Measurements from ENCODE around the gene LRSAM1.

Gene LRSAM1

GRCh38 chr9:127467621-127468020, 16.3 kb downstream of the LRSAM1 start:
- no peaks in the 10 kb centered on the region for H3K4me1 ChIP-seq (ENCODE audit: control insufficient read depth, insufficient read depth, low read length)
- no peak overlapping the region for H3K4me3 ChIP-seq (ENCODE audit: low read length)
- H3K9ac ChIP-seq (ENCODE audit: low read depth, low read length), result no peak overlapping the region
- peaks cover 19% of the 10 kb centered on the region for H3K36me3 ChIP-seq (ENCODE audit: insufficient read depth, low read length)
- no peaks in the 10 kb centered on the region for H3K27me3 ChIP-seq (ENCODE audit: control insufficient read depth, insufficient read depth, low read length)
- no peaks in the 10 kb centered on the region for H3K9me3 ChIP-seq (replicated peaks; ENCODE audit: low read length)
- no peak overlapping the region for H3K4me2 ChIP-seq (ENCODE audit: low read length)

GRCh38 chr9:127470662-127471061, 19.4 kb downstream of the LRSAM1 start:
- Histone ChIP-seq H3K4me3 (ENCODE audit: low read length) (no peak overlapping the region), H3K9ac (ENCODE audit: low read depth, low read length) (no peak overlapping the region), H3K9me3 (replicated peaks; ENCODE audit: low read length) (no peaks in the 10 kb centered on the region), H3K4me2 (ENCODE audit: low read length) (no peak overlapping the region), H3K4me1 (ENCODE audit: control insufficient read depth, insufficient read depth, low read length) (no peaks in the 10 kb centered on the region), H3K27me3 (ENCODE audit: control insufficient read depth, insufficient read depth, low read length) (no peaks in the 10 kb centered on the region), H3K36me3 (ENCODE audit: insufficient read depth, low read length) (peaks cover 11% of the 10 kb centered on the region)

DNA sequence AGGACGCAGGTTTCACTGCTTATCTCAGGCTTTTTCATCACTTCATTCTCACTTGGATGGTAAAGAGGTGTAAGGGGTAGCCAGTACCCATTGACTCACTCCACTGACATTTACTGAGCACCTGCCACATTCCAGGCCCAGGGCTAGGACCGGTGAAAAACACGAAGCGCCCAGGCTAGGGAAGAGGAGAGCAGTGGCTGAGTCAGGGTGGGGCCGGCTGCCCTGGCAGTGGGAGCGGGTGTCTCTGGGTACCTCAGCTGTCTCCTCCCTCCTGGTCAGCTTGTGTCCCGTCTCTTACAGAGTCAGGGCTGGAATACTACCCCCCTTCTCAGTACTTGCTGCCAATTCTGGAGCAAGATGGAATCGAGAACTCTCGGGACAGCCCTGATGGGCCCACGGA, 22.2 kb downstream of the LRSAM1 start:
- H3K4me3 ChIP-seq (ENCODE audit: low read length), result no peak overlapping the region
- peaks cover 10% of the 10 kb centered on the region for H3K36me3 ChIP-seq (ENCODE audit: insufficient read depth, low read length)
- H3K9me3 ChIP-seq (replicated peaks; ENCODE audit: low read length), result no peaks in the 10 kb centered on the region
- H3K27me3 ChIP-seq (ENCODE audit: control insufficient read depth, insufficient read depth, low read length), result no peaks in the 10 kb centered on the region
- H3K9ac ChIP-seq (ENCODE audit: low read depth, low read length), result no peak overlapping the region
- no peaks in the 10 kb centered on the region for H3K4me1 ChIP-seq (ENCODE audit: control insufficient read depth, insufficient read depth, low read length)
- H3K4me2 ChIP-seq (ENCODE audit: low read length), result no peak overlapping the region

GRCh38 chr9:127473932-127474331, 22.6 kb downstream of the LRSAM1 start:
- H3K4me2 ChIP-seq (ENCODE audit: low read length), result no peak overlapping the region
- no peaks in the 10 kb centered on the region for H3K4me1 ChIP-seq (ENCODE audit: control insufficient read depth, insufficient read depth, low read length)
- no peaks in the 10 kb centered on the region for H3K27me3 ChIP-seq (ENCODE audit: control insufficient read depth, insufficient read depth, low read length)
- H3K36me3 ChIP-seq (ENCODE audit: insufficient read depth, low read length), result peaks cover 10% of the 10 kb centered on the region
- H3K4me3 ChIP-seq (ENCODE audit: low read length), result no peak overlapping the region
- no peaks in the 10 kb centered on the region for H3K9me3 ChIP-seq (replicated peaks; ENCODE audit: low read length)
- no peak overlapping the region for H3K9ac ChIP-seq (ENCODE audit: low read depth, low read length)

DNA sequence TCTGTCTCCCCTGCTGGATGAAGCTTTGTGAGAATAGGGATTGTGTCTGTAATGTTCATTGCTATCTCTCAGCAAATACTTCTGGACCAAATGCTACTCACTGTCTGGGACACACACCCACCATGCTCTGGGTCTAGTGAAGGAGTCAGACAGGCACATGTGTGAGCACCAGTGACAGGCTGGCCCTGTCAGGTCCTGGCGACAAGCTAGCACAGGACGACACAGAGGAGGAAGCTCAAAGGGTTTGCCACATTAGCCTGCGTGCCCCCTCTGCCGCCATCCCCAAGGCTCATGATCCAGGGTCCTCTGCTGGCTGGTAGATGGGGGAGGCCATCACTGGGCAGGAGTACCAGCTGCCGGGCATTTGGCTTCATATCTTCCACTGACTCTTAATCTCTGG, 23.3 kb downstream of the LRSAM1 start:
- Histone ChIP-seq H3K4me3 (ENCODE audit: low read length) (no peak overlapping the region), H3K9me3 (replicated peaks; ENCODE audit: low read length) (no peaks in the 10 kb centered on the region), H3K27me3 (ENCODE audit: control insufficient read depth, insufficient read depth, low read length) (no peaks in the 10 kb centered on the region), H3K9ac (ENCODE audit: low read depth, low read length) (no peak overlapping the region), H3K4me1 (ENCODE audit: control insufficient read depth, insufficient read depth, low read length) (no peaks in the 10 kb centered on the region), H3K36me3 (ENCODE audit: insufficient read depth, low read length) (peaks cover 15% of the 10 kb centered on the region), H3K4me2 (ENCODE audit: low read length) (no peak overlapping the region)

GRCh38 chr9:127479507-127480081, 28.3 kb downstream of the LRSAM1 start:
- peaks cover 13% of the 10 kb centered on the region for H3K36me3 ChIP-seq (ENCODE audit: insufficient read depth, low read length)
- no peak overlapping the region for H3K4me3 ChIP-seq (ENCODE audit: low read length)
- H3K9me3 ChIP-seq (replicated peaks; ENCODE audit: low read length), result no peaks in the 10 kb centered on the region
- H3K4me1 ChIP-seq (ENCODE audit: control insufficient read depth, insufficient read depth, low read length), result no peaks in the 10 kb centered on the region
- H3K27me3 ChIP-seq (ENCODE audit: control insufficient read depth, insufficient read depth, low read length), result no peaks in the 10 kb centered on the region
- no peak overlapping the region for H3K9ac ChIP-seq (ENCODE audit: low read depth, low read length)
- no peak overlapping the region for H3K4me2 ChIP-seq (ENCODE audit: low read length)

- Histone ChIP-seq H3K9ac (ENCODE audit: low read depth, low read length) (no peak overlapping the region), H3K4me1 (ENCODE audit: control insufficient read depth, insufficient read depth, low read length) (no peaks in the 10 kb centered on the region), H3K4me2 (ENCODE audit: low read length) (no peak overlapping the region), H3K9me3 (replicated peaks; ENCODE audit: low read length) (no peaks in the 10 kb centered on the region), H3K27me3 (ENCODE audit: control insufficient read depth, insufficient read depth, low read length) (no peaks in the 10 kb centered on the region), H3K4me3 (ENCODE audit: low read length) (no peak overlapping the region), H3K36me3 (ENCODE audit: insufficient read depth, low read length) (peaks cover 15% of the 10 kb centered on the region)
Observed at GRCh38 chr9:127482662-127483061, 31.4 kb downstream of the LRSAM1 start.

DNA sequence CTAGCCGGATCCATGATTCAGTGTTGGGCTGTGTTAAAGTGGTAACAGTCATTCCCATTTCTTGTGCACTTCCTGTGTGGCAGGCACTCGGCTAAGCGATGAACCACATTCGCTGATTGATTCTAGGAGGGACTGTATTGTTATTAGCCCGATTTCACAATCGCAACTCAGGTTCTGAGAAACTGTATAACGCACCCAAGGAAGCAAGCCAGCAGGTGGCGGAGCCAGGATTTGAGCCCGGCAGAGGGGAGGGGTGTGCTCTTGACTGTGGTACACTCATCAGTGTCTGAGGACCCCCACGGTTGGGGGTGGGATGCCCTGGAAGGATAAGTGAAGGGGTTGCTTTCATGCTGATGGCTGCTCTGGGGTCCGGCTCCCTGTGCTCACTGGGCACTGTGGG, 34.7 kb downstream of the LRSAM1 start:
- Histone ChIP-seq H3K36me3 (ENCODE audit: insufficient read depth, low read length) (peaks cover 9% of the 10 kb centered on the region), H3K9ac (ENCODE audit: low read depth, low read length) (no peak overlapping the region)

GRCh38 chr9:127488946-127489345, 37.6 kb downstream of the LRSAM1 start:
- Histone ChIP-seq H3K4me1 (ENCODE audit: control insufficient read depth, insufficient read depth, low read length) (no peaks in the 10 kb centered on the region), H3K36me3 (ENCODE audit: insufficient read depth, low read length) (peaks cover 29% of the 10 kb centered on the region), H3K4me3 (ENCODE audit: low read length) (no peak overlapping the region), H3K9ac (ENCODE audit: low read depth, low read length) (no peak overlapping the region), H3K4me2 (ENCODE audit: low read length) (no peak overlapping the region), H3K27me3 (ENCODE audit: control insufficient read depth, insufficient read depth, low read length) (no peaks in the 10 kb centered on the region), H3K9me3 (replicated peaks; ENCODE audit: low read length) (no peaks in the 10 kb centered on the region)

More for the DNA sequence above, 34.7 kb downstream of the LRSAM1 start:
- no peak overlapping the region for H3K4me3 ChIP-seq (ENCODE audit: low read length)
- no peak overlapping the region for H3K4me2 ChIP-seq (ENCODE audit: low read length)
- H3K9me3 ChIP-seq (replicated peaks; ENCODE audit: low read length), result no peaks in the 10 kb centered on the region
- H3K27me3 ChIP-seq (ENCODE audit: control insufficient read depth, insufficient read depth, low read length), result no peaks in the 10 kb centered on the region
- H3K4me1 ChIP-seq (ENCODE audit: control insufficient read depth, insufficient read depth, low read length), result no peaks in the 10 kb centered on the region

- peaks cover 34% of the 10 kb centered on the region for H3K36me3 ChIP-seq (ENCODE audit: insufficient read depth, low read length)
- no peaks in the 10 kb centered on the region for H3K9me3 ChIP-seq (replicated peaks; ENCODE audit: low read length)
- no peak overlapping the region for H3K9ac ChIP-seq (ENCODE audit: low read depth, low read length)
- no peaks in the 10 kb centered on the region for H3K27me3 ChIP-seq (ENCODE audit: control insufficient read depth, insufficient read depth, low read length)
- H3K4me3 ChIP-seq (ENCODE audit: low read length), result no peak overlapping the region
- H3K4me2 ChIP-seq (ENCODE audit: low read length), result no peak overlapping the region
- no peaks in the 10 kb centered on the region for H3K4me1 ChIP-seq (ENCODE audit: control insufficient read depth, insufficient read depth, low read length)
Observed at GRCh38 chr9:127489471-127490115, 38.3 kb downstream of the LRSAM1 start.

GRCh38 chr9:127490535-127491230, 39.4 kb downstream of the LRSAM1 start:
- no peak overlapping the region for H3K9ac ChIP-seq (ENCODE audit: low read depth, low read length)
- H3K27me3 ChIP-seq (ENCODE audit: control insufficient read depth, insufficient read depth, low read length), result no peaks in the 10 kb centered on the region
- H3K9me3 ChIP-seq (replicated peaks; ENCODE audit: low read length), result no peaks in the 10 kb centered on the region
- no peak overlapping the region for H3K4me3 ChIP-seq (ENCODE audit: low read length)
- H3K36me3 ChIP-seq (ENCODE audit: insufficient read depth, low read length), result peaks cover 34% of the 10 kb centered on the region
- H3K4me2 ChIP-seq (ENCODE audit: low read length), result no peak overlapping the region
- H3K4me1 ChIP-seq (ENCODE audit: control insufficient read depth, insufficient read depth, low read length), result peaks cover 10% of the 10 kb centered on the region

GRCh38 chr9:127491516-127491915, 40.2 kb downstream of the LRSAM1 start:
- Histone ChIP-seq H3K4me1 (ENCODE audit: control insufficient read depth, insufficient read depth, low read length) (peaks cover 18% of the 10 kb centered on the region), H3K9me3 (replicated peaks; ENCODE audit: low read length) (no peaks in the 10 kb centered on the region), H3K27me3 (ENCODE audit: control insufficient read depth, insufficient read depth, low read length) (no peaks in the 10 kb centered on the region), H3K4me3 (ENCODE audit: low read length) (no peak overlapping the region), H3K4me2 (ENCODE audit: low read length) (no peak overlapping the region), H3K36me3 (ENCODE audit: insufficient read depth, low read length) (peaks cover 42% of the 10 kb centered on the region), H3K9ac (ENCODE audit: low read depth, low read length) (no peak overlapping the region)

Data from skeletal muscle satellite cell (primary cell).